Subcutaneous adipose tissue (tissue), 4 donors: ENCODE results near the gene TEK. TPM values are rescaled to one million over a fixed set of nuclear protein-coding genes. Genes with fewer than 3 reads are reported as not detected.

Experiments
- CTCF ChIP-seq: fragments of 450-650 bp; IDR thresholded peaks from one replicate; pipeline ENCODE4 v1.5.1; 2016; ENCODE audit warnings: low read depth, mild to moderate bottlenecking, control low read depth, antibody characterized with exemption, moderate library complexity
- total RNA-seq, 4 donors: library from RNA; depleted of rRNA; stranded (reverse); fragments of >200 nt; gene quantifications; one replicate each; pipeline ENCODE4 v1.1.0, GENCODE V29; 2016

Gene TEK
- total RNA-seq, 4 donors from 2014 or later = 8.3 to 36.7 (median 16.7) TPM

- TF ChIP-seq CTCF = no peak
Measured at GRCh38 chr9:27202056-27202455, 93.0 kb downstream of the TEK start.

GRCh38 chr9:27203783-27204182 is 94.8 kb downstream of the TEK start:
- TF ChIP-seq CTCF = no peak

DNA sequence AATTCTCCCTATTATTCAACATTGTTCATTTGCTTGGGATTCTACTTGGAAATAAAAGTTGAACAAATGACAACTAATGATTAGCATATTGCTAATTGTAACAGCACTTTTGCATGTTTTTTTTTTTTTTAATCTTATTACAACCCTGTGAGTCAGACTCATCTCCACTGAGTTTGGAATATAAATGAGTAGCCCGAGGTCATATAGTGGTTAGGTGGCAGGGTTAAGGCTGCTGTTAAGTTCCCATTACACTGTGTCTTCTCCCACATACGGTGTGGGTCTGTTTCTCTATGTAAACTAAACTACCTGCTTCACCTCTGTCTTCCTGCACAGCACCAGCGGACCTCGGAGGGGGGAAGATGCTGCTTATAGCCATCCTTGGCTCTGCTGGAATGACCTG is 95.6 kb downstream of the TEK start:
- no peak for TF ChIP-seq CTCF

DNA sequence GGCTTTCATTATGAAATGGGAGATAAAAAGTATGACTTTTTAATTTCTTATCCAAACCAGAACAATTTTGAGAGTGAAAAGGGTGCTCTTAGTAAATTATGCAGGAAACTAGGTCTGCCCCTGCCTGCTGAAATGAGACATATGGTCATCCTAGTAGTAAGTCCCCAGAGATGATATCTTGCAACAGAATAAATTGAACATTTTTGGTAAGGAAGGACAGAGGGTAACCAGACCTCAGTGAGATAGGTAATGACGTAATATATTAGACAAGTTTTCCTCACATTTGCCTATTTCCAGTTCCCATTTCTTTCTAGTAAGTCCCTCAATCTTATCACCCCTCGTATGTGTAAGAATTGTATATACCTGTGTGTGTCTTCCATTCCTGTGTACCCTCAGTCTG is 96.2 kb downstream of the TEK start:
- TF ChIP-seq CTCF = no peak

DNA sequence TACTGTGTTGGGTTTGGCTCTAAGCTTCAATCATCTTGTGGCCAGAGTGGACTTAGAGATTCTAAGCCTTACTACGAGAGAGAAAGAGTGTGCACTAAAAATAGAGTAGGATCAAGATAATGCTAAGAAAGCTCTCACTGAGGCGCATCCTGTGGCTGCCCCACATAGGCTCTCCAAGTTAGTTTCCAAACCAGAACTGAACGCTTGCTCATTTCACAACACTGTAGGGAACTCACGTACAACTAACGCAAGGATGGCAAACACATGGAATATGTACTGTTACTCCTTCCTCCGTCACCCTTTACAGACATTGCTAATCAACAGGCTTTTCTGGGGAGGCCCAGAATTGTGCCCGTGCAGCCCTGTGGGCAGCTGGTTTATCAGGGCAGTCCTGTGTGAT is 97.0 kb downstream of the TEK start:
- no peak for TF ChIP-seq CTCF

GRCh38 chr9:27209034-27209433 is 100.0 kb downstream of the TEK start:
- no peak for TF ChIP-seq CTCF

DNA sequence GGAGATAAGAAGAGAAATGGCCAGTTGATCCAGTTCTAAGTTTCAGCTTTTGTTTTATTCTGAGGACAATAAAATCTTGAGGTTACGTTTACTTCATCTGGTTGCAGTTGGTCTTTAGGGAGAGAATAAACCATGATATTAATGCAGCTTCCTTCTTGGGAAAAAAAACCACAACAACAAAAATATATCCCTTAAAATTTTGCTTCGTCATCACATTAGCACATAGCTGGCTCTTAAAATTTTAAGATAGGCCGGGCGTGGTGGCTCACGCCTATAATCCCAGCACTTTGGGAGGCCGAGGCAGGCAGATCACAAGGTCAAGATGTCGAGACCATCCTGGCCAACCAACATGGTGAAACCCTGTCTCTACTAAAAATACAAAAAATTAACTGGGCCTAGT is 101.6 kb downstream of the TEK start:
- no peak for TF ChIP-seq CTCF
